Hypothalamus (tissue), 51 donors: ENCODE measurements around the gene KRTAP4-3.
"Not testable (repeated sequence)": the region's sequence is repeated elsewhere in the genome, so short reads cannot be mapped to it uniquely, and the experiment has no call there.

ENCODE experiments used
- DNase-seq, 51 donors: peaks; one replicate each; lab custom pipeline; 2025; lab: John Stamatoyannopoulos, UW

The KRTAP4-3 gene

GRCh38 chr17:41153856-41154255, 14.2 kb downstream of the KRTAP4-3 start:
- peak in 3 of 51 donors; percentile 0 to 6 (median 1) for DNase-seq

- no peak for DNase-seq
These were observed 16.5 kb downstream of the KRTAP4-3 start for GRCh38 chr17:41151525-41151924.

DNA sequence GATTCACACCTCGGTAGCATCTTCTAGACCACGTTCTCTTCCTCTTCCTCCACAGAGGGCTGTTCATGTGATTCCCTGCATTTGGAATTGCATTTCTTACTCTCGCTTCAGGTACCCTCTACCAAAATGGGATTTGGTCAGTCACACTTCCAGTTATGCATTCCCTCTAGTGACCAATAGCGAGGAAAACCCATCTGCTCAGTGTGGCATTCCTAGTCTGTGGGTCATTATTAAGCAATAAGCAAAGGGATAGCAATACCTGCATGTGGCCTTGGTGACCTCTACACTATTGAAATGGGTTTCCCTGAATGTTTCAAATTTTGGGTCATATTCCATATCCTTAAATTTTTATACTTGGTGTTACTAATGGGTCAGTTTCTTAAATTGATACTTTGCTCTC, 18.0 kb downstream of the KRTAP4-3 start:
- no peak for DNase-seq

DNA sequence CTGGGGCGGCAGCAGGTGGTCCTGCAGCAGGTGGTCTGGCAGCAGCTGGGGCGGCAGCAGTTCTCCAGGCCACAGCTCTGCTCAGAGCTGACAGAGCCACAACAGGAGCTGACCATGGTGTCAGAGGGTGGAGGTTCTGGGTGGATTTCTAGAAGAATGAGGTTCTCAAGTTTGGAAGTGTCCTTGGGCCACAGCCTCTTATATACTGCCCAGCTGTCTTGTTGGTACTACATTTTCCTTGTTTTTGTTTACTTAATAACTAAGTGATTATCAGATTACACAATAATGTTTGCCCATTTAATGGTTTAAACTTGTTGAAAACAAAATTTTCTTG, 18.4 kb downstream of the KRTAP4-3 start, which contains the start of gene KRTAP4-5:
TSS of gene KRTAP4-5 (minus strand) at position 174 of the 334 bp plus-strand sequence. CDS start at position 116, 58 bp downstream.
- no peak for DNase-seq

GRCh38 chr17:41148971-41149651, 18.9 kb downstream of the KRTAP4-3 start:
- DNase-seq = not testable (repeated sequence)

- no peak for DNase-seq
These were observed 20.4 kb downstream of the KRTAP4-3 start for GRCh38 chr17:41147531-41148204.

- no peak for DNase-seq
These were observed 22.8 kb downstream of the KRTAP4-3 start for GRCh38 chr17:41145261-41145660.

- DNase-seq = no peak
These were observed 23.2 kb downstream of the KRTAP4-3 start for GRCh38 chr17:41144846-41145245.

DNA sequence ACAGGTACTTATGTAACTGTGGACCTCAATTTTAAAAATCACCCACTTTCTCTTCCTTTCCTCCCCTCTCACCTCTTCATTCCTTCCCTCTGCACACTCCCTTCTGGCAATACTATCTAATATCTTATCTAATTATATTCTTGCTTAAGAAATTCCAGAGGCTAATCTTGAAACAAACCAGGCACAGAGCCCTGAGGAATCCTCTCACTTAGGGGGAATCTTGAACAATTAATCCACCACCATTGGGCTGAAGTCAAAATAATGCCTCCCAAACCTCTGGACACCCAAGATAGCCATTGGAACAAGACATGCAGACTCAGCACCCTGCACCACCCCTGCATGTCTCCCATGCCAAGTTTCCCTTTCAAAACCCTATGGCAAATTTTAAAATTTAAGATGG, 26.7 kb downstream of the KRTAP4-3 start:
- DNase-seq = no peak

GRCh38 chr17:41140360-41141131, 27.5 kb downstream of the KRTAP4-3 start, which contains the start of gene KRTAP4-6:
Gene KRTAP4-6, minus strand, starts transcription at chr17:41140544. Its CDS starts 57 bp downstream, at chr17:41140487.
- no peak for DNase-seq

GRCh38 chr17:41139865-41140264, 28.2 kb downstream of the KRTAP4-3 start:
- DNase-seq = not testable (repeated sequence)

- DNase-seq = no peak
These were observed 33.9 kb downstream of the KRTAP4-3 start for GRCh38 chr17:41133880-41134735.

DNA sequence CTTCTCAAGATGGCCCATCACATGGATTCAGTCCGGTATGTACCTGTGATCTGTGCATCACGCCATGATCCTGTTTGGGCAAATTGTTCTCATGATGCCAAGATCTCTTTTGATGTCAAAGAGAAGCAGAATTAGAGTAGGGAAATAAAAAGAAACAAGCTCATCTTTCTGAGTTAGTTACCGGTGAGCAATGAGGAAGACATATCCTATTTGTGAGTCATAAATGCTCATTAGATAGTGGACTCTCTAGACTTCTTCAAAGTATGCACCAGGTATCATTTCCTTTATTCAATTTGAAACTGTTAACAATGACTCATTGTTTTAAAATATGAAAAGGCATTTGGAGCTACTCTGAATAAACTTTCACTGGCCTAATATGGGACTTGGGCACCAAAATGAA, 36.0 kb downstream of the KRTAP4-3 start:
- no peak for DNase-seq

DNA sequence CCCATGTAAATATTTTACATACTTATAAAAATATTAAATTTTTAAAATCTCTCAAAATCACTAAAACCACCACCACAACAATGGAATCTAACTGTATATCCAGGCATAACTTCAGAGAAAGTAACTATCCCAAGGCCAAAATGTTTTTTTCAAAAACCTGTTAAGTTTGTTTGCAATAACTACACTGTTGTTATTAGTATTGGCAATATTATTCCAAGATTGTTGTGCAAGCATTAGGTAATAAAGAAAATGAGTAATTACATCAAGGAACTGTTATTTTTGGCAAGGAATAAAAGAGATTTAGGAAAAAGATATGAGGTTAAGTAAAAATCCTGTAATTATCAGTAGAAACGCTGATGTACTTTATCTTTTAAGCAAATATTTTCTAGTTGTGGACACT, 40.6 kb downstream of the KRTAP4-3 start:
- DNase-seq = no peak

DNA sequence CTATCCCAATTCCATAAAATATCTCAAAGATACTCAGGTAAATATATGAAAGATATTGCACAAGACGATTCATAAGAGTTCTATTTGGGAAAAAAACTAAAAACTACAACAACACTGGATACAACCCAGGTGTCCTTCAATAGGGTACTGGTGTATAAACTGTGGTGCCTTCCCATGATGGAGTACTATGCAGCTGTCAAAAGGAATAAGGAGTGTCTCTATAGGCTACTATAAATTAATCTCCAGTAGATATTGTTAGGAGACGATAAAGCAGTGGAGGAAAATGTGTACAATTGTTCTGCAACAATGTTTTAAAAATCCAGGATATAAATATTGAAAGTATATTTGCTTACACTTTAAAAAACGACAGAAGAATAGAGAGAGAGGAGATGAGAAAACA, 41.6 kb downstream of the KRTAP4-3 start:
- no peak for DNase-seq

DNA sequence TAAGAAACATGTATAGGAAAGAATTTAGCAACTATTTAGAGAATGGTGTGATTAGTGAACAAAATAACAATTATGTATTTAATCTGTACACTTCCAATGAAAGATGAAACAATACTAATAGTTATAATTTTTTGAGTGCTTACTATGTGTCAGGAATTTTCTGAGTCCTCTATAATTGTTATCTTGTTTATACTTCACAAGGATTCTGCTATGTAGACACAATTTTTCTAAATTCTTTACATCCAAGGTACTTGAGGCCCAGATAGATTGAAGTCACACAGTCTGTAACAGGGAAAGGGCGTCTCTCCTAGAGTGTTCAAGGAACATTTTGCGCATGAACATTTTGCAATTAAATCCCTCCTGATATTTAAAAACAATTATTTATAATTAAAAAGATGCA, 43.0 kb downstream of the KRTAP4-3 start:
- no peak for DNase-seq

GRCh38 chr17:41123991-41124371, 44.0 kb downstream of the KRTAP4-3 start, which contains the start of gene KRTAP4-12:
Gene KRTAP4-12, minus strand, starts transcription at chr17:41124182. Its CDS starts 60 bp downstream, at chr17:41124122.
- DNase-seq = not testable (repeated sequence)

DNA sequence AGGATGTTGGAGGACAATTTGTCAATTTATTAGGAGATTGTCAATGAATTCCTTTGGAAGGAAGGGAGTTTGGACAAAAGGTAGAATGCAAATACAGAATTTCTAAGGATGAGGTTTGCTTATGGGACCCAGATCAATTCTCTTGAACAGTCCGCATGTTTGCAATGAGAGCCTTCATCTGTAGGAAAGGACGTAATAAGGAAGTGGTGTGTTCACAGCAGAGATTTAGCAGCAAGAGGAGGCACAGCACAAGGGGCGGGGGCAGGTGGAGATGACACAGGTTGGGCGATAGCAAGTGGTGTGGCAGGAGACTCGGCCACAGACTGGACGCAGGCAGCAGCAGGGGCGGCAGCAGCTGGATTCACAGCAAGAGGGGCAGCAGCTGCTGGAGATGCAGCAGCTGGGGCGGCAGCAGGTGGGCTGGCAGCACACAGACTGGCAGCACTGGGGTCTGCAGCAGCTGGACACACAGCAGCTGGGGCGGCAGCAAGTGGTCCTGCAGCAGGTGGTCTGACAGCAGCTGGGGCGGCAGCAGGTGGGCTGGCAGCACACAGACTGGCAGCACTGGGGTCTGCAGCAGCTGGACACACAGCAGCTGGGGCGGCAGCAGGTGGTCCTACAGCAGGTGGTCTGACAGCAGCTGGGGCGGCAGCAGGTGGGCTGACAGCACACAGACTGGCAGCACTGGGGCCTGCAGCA, 44.6 kb downstream of the KRTAP4-3 start:
- DNase-seq = not testable (repeated sequence)

- DNase-seq = no peak
These were observed 46.3 kb downstream of the KRTAP4-3 start for GRCh38 chr17:41121742-41122141.
